Measurements from ENCODE around the gene CFAP69. TPM values are rescaled to one million over a fixed set of nuclear protein-coding genes. Genes with fewer than 3 reads are reported as not detected.

The CFAP69 gene
- total RNA-seq, 1 donor from 2014 or later, result 3.6 TPM

DNA sequence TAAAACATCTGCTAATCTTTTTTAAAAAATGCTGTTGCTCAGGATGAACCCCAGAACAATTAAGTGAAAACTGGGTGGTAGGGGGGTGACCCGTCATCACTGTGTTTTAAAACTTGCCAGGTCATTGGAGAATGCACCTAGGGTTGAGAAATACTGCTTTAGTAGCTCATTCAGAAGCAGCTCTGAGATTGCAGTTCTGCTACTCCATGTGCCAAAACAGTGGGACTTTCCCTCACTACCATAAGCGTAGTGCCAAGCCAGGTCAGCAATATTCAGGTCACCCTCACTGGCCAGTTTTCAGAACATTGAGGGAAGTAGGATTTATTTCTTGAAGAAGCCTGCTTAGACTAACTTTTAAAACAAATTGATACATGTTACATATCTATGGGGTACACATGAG is 28.2 kb upstream of the CFAP69 start:
- no peaks in the 10 kb centered on the region for H3K27me3 ChIP-seq (ENCODE audit: control insufficient read depth, insufficient read depth, low read length)
- DNase-seq (ENCODE audit: low read depth), result no peak
- TF ChIP-seq, protein P1, sequence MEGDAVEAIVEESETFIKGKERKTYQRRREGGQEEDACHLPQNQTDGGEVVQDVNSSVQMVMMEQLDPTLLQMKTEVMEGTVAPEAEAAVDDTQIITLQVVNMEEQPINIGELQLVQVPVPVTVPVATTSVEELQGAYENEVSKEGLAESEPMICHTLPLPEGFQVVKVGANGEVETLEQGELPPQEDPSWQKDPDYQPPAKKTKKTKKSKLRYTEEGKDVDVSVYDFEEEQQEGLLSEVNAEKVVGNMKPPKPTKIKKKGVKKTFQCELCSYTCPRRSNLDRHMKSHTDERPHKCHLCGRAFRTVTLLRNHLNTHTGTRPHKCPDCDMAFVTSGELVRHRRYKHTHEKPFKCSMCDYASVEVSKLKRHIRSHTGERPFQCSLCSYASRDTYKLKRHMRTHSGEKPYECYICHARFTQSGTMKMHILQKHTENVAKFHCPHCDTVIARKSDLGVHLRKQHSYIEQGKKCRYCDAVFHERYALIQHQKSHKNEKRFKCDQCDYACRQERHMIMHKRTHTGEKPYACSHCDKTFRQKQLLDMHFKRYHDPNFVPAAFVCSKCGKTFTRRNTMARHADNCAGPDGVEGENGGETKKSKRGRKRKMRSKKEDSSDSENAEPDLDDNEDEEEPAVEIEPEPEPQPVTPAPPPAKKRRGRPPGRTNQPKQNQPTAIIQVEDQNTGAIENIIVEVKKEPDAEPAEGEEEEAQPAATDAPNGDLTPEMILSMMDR (IDR thresholded peaks at IDR 0.05; ENCODE audit: insufficient read depth, low read length, poor library complexity, severe bottlenecking), result no peak

DNA sequence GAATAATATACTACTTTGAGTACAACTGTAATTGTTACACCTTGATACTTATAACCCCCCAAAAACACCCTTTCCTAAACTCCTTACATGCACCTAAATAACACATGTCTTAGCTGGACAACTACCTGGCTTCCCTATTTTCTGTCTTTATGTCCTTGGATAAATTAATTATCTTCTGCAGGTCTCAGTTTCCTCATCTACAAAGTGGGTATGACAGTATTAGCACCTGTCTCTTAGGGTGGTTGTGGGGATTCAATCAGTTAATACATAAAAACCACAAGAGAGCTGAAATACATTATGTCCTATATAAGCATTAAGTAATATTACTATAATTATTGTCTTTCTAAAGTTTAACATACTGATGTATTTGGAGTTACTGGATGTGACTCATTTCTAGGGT is 22.6 kb upstream of the CFAP69 start:
- Histone ChIP-seq H3K36me3 (ENCODE audit: control insufficient read depth, insufficient read depth, low read length) (no peaks in the 10 kb centered on the region), H3K27me3 (ENCODE audit: control insufficient read depth, insufficient read depth, low read length) (no peaks in the 10 kb centered on the region), H3K4me3 (ENCODE audit: low read depth, low read length) (no peak overlapping the region)
- DNase-seq (ENCODE audit: low read depth), result no peak
- TF ChIP-seq, protein P1 (IDR thresholded peaks at IDR 0.05; ENCODE audit: insufficient read depth, low read length, poor library complexity, severe bottlenecking), result no peak

More for the DNA sequence above, 28.2 kb upstream of the CFAP69 start:
- H3K36me3 ChIP-seq (ENCODE audit: control insufficient read depth, insufficient read depth, low read length), result no peaks in the 10 kb centered on the region
- no peak overlapping the region for H3K4me3 ChIP-seq (ENCODE audit: low read depth, low read length)

DNA sequence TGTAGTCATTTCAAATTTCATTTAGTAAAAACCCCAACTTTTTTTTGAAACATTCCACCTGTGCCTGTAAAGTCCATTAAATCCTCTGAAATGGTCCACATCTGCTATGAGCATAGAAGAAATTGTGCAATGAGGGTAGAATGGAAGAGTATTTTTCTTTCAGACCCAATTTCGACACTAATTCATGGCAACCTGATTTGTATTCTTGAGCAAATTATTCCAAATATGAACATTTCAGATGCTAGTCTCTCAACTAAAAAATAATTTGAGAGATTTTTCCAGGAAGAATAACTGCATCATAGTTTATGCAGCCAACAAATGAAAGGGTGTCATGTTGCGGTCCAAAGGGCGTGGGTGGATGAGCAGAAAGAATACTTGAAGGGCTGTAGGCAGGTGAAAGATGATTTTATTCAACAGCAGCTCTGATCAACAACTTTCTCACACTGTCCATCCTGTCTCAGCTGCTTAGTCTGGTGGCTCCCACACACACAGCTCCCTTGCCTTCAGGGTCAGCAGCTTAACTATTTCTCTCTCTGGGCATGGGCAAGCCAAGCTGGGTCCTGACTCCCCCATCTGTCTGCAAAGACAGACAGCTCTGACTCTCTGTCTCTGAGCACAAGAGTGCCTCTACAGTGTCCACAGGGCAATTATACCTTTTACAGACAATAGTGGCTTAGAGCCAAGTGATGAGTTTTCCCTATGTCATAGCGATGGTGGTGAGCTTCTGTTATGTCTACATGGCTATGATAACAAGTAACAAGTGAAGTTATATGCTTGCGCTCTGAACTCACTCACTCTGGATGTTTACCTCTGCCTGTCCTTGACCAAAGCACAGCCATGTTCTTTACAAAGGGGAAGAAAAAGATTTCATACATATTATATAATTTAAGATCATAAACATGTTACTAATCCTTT is 21.9 kb upstream of the CFAP69 start:
- H3K4me3 ChIP-seq (ENCODE audit: low read depth, low read length), result no peak overlapping the region
- TF ChIP-seq, protein P1 (IDR thresholded peaks at IDR 0.05; ENCODE audit: insufficient read depth, low read length, poor library complexity, severe bottlenecking), result no peak
- H3K36me3 ChIP-seq (ENCODE audit: control insufficient read depth, insufficient read depth, low read length), result no peaks in the 10 kb centered on the region
- no peak for DNase-seq (ENCODE audit: low read depth)
- no peaks in the 10 kb centered on the region for H3K27me3 ChIP-seq (ENCODE audit: control insufficient read depth, insufficient read depth, low read length)

DNA sequence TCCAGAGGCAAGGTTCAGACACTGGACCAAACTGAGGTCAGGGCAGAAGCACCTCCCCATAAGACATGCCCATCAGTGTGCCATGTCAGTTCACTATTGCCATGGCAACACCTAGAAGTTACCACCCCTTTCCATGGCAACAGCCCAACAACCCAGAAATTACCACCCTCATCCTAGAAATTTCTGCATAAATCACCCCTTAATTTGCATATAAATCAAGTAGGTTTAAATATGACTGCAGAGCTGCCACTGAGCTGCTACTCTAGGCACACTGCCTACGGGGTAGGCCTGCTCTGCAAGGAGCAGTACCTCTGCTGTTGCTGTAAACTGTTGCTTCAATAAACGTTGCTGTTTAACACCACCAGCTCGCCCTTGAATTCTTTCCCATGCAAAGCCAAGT is 20.8 kb upstream of the CFAP69 start:
- no peaks in the 10 kb centered on the region for H3K36me3 ChIP-seq (ENCODE audit: control insufficient read depth, insufficient read depth, low read length)
- TF ChIP-seq, protein P1 (IDR thresholded peaks at IDR 0.05; ENCODE audit: insufficient read depth, low read length, poor library complexity, severe bottlenecking), result no peak

DNA sequence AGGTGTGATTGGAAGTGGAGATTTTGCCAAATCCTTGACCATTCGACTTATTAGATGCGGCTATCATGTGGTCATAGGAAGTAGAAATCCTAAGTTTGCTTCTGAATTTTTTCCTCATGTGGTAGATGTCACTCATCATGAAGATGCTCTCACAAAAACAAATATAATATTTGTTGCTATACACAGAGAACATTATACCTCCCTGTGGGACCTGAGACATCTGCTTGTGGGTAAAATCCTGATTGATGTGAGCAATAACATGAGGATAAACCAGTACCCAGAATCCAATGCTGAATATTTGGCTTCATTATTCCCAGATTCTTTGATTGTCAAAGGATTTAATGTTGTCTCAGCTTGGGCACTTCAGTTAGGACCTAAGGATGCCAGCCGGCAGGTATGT is 19.8 kb upstream of the CFAP69 start:
- Histone ChIP-seq H3K4me3 (ENCODE audit: low read depth, low read length) (no peak overlapping the region), H3K36me3 (ENCODE audit: control insufficient read depth, insufficient read depth, low read length) (no peaks in the 10 kb centered on the region), H3K27me3 (ENCODE audit: control insufficient read depth, insufficient read depth, low read length) (no peaks in the 10 kb centered on the region)
- TF ChIP-seq, protein P1 (IDR thresholded peaks at IDR 0.05; ENCODE audit: insufficient read depth, low read length, poor library complexity, severe bottlenecking), result no peak
- DNase-seq (ENCODE audit: low read depth), result no peak

More for the DNA sequence above, 20.8 kb upstream of the CFAP69 start:
- Histone ChIP-seq H3K4me3 (ENCODE audit: low read depth, low read length) (no peak overlapping the region), H3K27me3 (ENCODE audit: control insufficient read depth, insufficient read depth, low read length) (no peaks in the 10 kb centered on the region)
- no peak for DNase-seq (ENCODE audit: low read depth)
